ENCODE results near the gene GFI1B.

Gene GFI1B

GRCh38 chr9:132978451-132979131 is at the start of gene GFI1B:
Gene GFI1B (plus strand): TSS chr9:132978694. CDS start chr9:132986679, 7,985 bp downstream.
- TF ChIP-seq CTCF (conservative IDR thresholded peaks at IDR 0.05; ENCODE audit: low read depth) = no peak
- H3K27ac ChIP-seq = no peak within 1 kb of the TSS
- no peak for DNase-seq (ENCODE audit: low spot score)
- ChIA-PET POLR2A (ENCODE audit: low non-redundant PET) (no interaction called here), CTCF (interaction anchor here (0.9 to 2.3 kb wide), 10 partner anchors 9 to 328 kb away, joined by 3 to 17 read pairs (median 4); no protein-coding TSS in a partner anchor)

GRCh38 chr9:132931178-132931735 is 47.2 kb upstream of the GFI1B start:
- H3K27ac ChIP-seq = no peak overlapping the region
- ChIA-PET CTCF (interaction anchor here (1.1 kb wide), 1 partner anchor 30 kb away, joined by 9 read pairs; no protein-coding TSS in a partner anchor), POLR2A (ENCODE audit: low non-redundant PET) (interaction anchor here (0.6 kb wide), 1 partner anchor 14 kb away, joined by 4 read pairs; no protein-coding TSS in a partner anchor)
- TF ChIP-seq CTCF (conservative IDR thresholded peaks at IDR 0.05; ENCODE audit: low read depth) = no peak
- no peak for DNase-seq (ENCODE audit: low spot score)

GRCh38 chr9:132935026-132935425 is 43.5 kb upstream of the GFI1B start:
- CTCF ChIA-PET = interaction anchor here (0.5 to 1.0 kb wide), 3 partner anchors 33 to 486 kb away, joined by 3 to 6 read pairs (median 3); no protein-coding TSS in a partner anchor
- no peak overlapping the region for H3K27ac ChIP-seq
- POLR2A ChIA-PET (ENCODE audit: low non-redundant PET) = no interaction called here
- TF ChIP-seq CTCF (conservative IDR thresholded peaks at IDR 0.05; ENCODE audit: low read depth) = no peak
- DNase-seq (ENCODE audit: low spot score) = no peak

GRCh38 chr9:132937463-132937901 is 41.0 kb upstream of the GFI1B start:
- H3K27ac ChIP-seq = no peak overlapping the region
- POLR2A ChIA-PET (ENCODE audit: low non-redundant PET) = no interaction called here
- CTCF ChIA-PET = no interaction called here
- DNase-seq (ENCODE audit: low spot score) = no peak
- no peak for TF ChIP-seq CTCF (conservative IDR thresholded peaks at IDR 0.05; ENCODE audit: low read depth)

- CTCF ChIA-PET = no interaction called here
- DNase-seq (ENCODE audit: low spot score) = no peak
Observed at GRCh38 chr9:132939169-132939568, 39.3 kb upstream of the GFI1B start.

More at GRCh38 chr9:132939169-132939568, 39.3 kb upstream of the GFI1B start:
- no peak for TF ChIP-seq CTCF (conservative IDR thresholded peaks at IDR 0.05; ENCODE audit: low read depth)
- POLR2A ChIA-PET (ENCODE audit: low non-redundant PET) = no interaction called here
- H3K27ac ChIP-seq = no peak overlapping the region

Data from RWPE1 (cell line).